Spleen (tissue), 11 donors: ENCODE measurements around the gene BAZ1B. TPM values are rescaled to one million over a fixed set of nuclear protein-coding genes. Genes with fewer than 3 reads are reported as not detected.
A peak's percentile ranks its signal among the peaks of the same experiment; 100 is the strongest.
"Not testable (repeated sequence)": the region's sequence is repeated elsewhere in the genome, so short reads cannot be mapped to it uniquely, and the experiment has no call there.

Experiments
- DNase-seq: peaks from one replicate; pipeline ENCODE4 v3.0.0-alpha.2; 2020
- H3K27ac ChIP-seq, 8 donors: fragments of 200-600 bp; sonication (generic) in 7 of 8; 1 replicate in 4 of 8; 2 replicates in 4 of 8; pipeline versions ENCODE4 v1.5.0 to v1.8.0; 2016 to 2021; ENCODE audit warnings: inconsistent platforms in 4 of 8, mild to moderate bottlenecking in 4 of 8, moderate library complexity in 1 of 8
- H3K27me3 ChIP-seq, 7 donors: fragments of 200-600 bp; sonication (generic) in 6 of 7; replicated peaks in 1 of 7; 1 replicate in 4 of 7; 2 replicates in 3 of 7; pipeline versions ENCODE4 v1.5.0 to v1.8.0; 2016 to 2021; ENCODE audit warnings: inconsistent platforms in 3 of 7, mild to moderate bottlenecking in 1 of 7
- H3K36me3 ChIP-seq, 6 donors: fragments of 200-600 bp; sonication (generic) in 5 of 6; 1 replicate in 4 of 6; 2 replicates in 2 of 6; pipeline versions ENCODE4 v1.5.0 to v1.8.0; 2016 to 2021; ENCODE audit warnings: inconsistent platforms in 2 of 6
- H3K4me1 ChIP-seq, 6 donors: fragments of 200-600 bp; sonication (generic) in 5 of 6; 1 replicate in 3 of 6; 2 replicates in 3 of 6; pipeline versions ENCODE4 v1.5.0 to v1.8.0; 2016 to 2021; ENCODE audit warnings: inconsistent platforms in 3 of 6
- H3K4me3 ChIP-seq, 8 donors: fragments of 200-600 bp; sonication (generic) in 7 of 8; 1 replicate in 4 of 8; 2 replicates in 4 of 8; pipeline versions ENCODE4 v1.5.0 to v1.8.0; 2016 to 2021; ENCODE audit warnings: inconsistent platforms in 4 of 8, mild to moderate bottlenecking in 4 of 8, moderate library complexity in 2 of 8
- H3K9me3 ChIP-seq, 8 donors: fragments of 200-600 bp; sonication (generic) in 7 of 8; 1 replicate in 4 of 8; 2 replicates in 4 of 8; pipeline versions ENCODE4 v1.5.0 to v1.8.0; 2016 to 2021; ENCODE audit warnings: inconsistent platforms in 4 of 8
- CTCF ChIP-seq, 11 experiments: fragments of 200-600 bp in 7 of 11; fragments of 450-650 bp in 4 of 11; sonication (generic) in 4 of 11; IDR thresholded peaks in 8 of 11; conservative IDR thresholded peaks in 3 of 11; 1 replicate in 7 of 11; 2 replicates in 4 of 11; pipeline versions ENCODE4 v1.4.0 to v1.8.0; 2016 to 2021; ENCODE audit warnings: antibody characterized with exemption in 11 of 11, inconsistent platforms in 4 of 11, mild to moderate bottlenecking in 1 of 11
- POLR2A ChIP-seq, 3 donors: fragments of 450-650 bp; IDR thresholded peaks; one replicate each; pipeline ENCODE4 v1.5.1; 2017; ENCODE audit warnings: antibody characterized with exemption in 3 of 3, mild to moderate bottlenecking in 1 of 3
- POLR2AphosphoS5 ChIP-seq, 3 donors: sonication (generic); formaldehyde crosslinking; IDR thresholded peaks; one replicate each; pipeline ENCODE4 v1.5.1; 2017; ENCODE audit warnings: antibody characterized with exemption in 3 of 3
- WGBS, 5 donors: extraction: QIAGEN DNeasy Blood & Tissue Kit in 3 of 5; methylation state at CpG; one replicate each; pipeline versions ENCODE4 v1.1.5 to v1.1.7; 2013 to 2018; 5-methylcytosine and 5-hydroxymethylcytosine counted together
- intact Hi-C: fragments of 100-400 bp; cut with DNase I; formaldehyde crosslinking; loops from one replicate; pipeline ENCODE4 v1.15.0; 2023; ENCODE audit warnings: low total_unique reads
- polyA plus RNA-seq, 3 donors: library from polyadenylated mRNA; stranded (reverse); fragments of 200-250 nt; gene quantifications; one replicate each; pipeline ENCODE4 v1.2.1, GENCODE V29; 2013
- total RNA-seq, 7 donors: library from RNA; depleted of rRNA in 3 of 7; stranded (reverse); fragments of >200 nt in 3 of 7; fragmentation: NEBNext Ultra II Directional in 4 of 7; extraction: Animal tissue kit (Norgen Biotek cat#: 25700) in 4 of 7; gene quantifications; one replicate each; pipeline versions ENCODE4 v1.1.0 to v1.2.1, GENCODE V29; 2016 to 2021
- donor health status: healthy with polysubstance abuse.
- donor health status: DM: no; HTN: no; CAD: no; lungs with moderate emphysema.
- donor health status: DM: no; HTN: no; CAD: no.
- donor health status: Bipolar disorder and iron deficiency.
- donor health status: healthy.
- donor health status: DM: no; HTN: no; CAD: no.
- donor health status: DM: yes; HTN: yes; CAD: no.

The BAZ1B gene
- total and polyA plus RNA-seq, 10 donors, result 9.2 to 61.4 (median 54.9) TPM

GRCh38 chr7:73399185-73400050, 122.7 kb downstream of the BAZ1B start:
- peak overlapping the region in 3 of 8 donors; percentile 3 to 61 (median 12) for H3K4me3 ChIP-seq
- WGBS, 5 donors, result 42 to 48% (median 45%) methylated on average over 19 of the region's 19 CpGs

GRCh38 chr7:73397521-73398281, 124.4 kb downstream of the BAZ1B start:
- no peaks in the 10 kb centered on the region for H3K4me1 ChIP-seq
- no peak for TF ChIP-seq CTCF (IDR thresholded peaks at IDR 0.05 in 8 of 11, conservative IDR thresholded peaks at IDR 0.05 in 3 of 11)
- TF ChIP-seq POLR2AphosphoS5 (IDR thresholded peaks at IDR 0.05), result no peak
- TF ChIP-seq POLR2A (IDR thresholded peaks at IDR 0.05), result no peak
- 31 to 52% (median 33%) methylated on average over 13 to 14 of the region's 14 CpGs for WGBS, 5 donors
- peaks cover 0 to 6% (median 0%) of the 10 kb centered on the region in 7 donors for H3K27me3 ChIP-seq
- intact Hi-C loops, result no loop called here
- peak overlapping the region in 1 of 8 donors; percentile 21 for H3K4me3 ChIP-seq
- H3K9me3 ChIP-seq, result no peaks in the 10 kb centered on the region
- DNase-seq, result no peak
- H3K36me3 ChIP-seq, result no peaks in the 10 kb centered on the region
- no peak overlapping the region for H3K27ac ChIP-seq

More at GRCh38 chr7:73399185-73400050, 122.7 kb downstream of the BAZ1B start:
- intact Hi-C loops, H3K4me1 ChIP-seq, H3K9me3 ChIP-seq, H3K27me3 ChIP-seq, H3K36me3 ChIP-seq: not testable (repeated sequence)
- peak; percentile 92 for DNase-seq
- H3K27ac ChIP-seq, result peak overlapping the region in 2 of 8 donors; percentile 2 to 45
- TF ChIP-seq POLR2AphosphoS5 (IDR thresholded peaks at IDR 0.05), result peak in 2 of 3 donors; percentile 46 to 56

GRCh38 chr7:73395538-73396503, 126.3 kb downstream of the BAZ1B start:
- H3K27me3 ChIP-seq, result peaks cover 0 to 6% (median 0%) of the 10 kb centered on the region in 7 donors
- H3K4me1 ChIP-seq, result no peaks in the 10 kb centered on the region
- peaks cover 0 to 9% (median 0%) of the 10 kb centered on the region in 8 donors for H3K9me3 ChIP-seq
- no peaks in the 10 kb centered on the region for H3K36me3 ChIP-seq
- WGBS, 5 donors, result 78 to 92% (median 85%) methylated on average over 17 to 21 of the region's 21 CpGs
- no peak overlapping the region for H3K27ac ChIP-seq
- DNase-seq, result no peak
- intact Hi-C loops, result no loop called here
- TF ChIP-seq POLR2AphosphoS5 (IDR thresholded peaks at IDR 0.05) (no peak), POLR2A (IDR thresholded peaks at IDR 0.05) (no peak), CTCF (IDR thresholded peaks at IDR 0.05 in 8 of 11, conservative IDR thresholded peaks at IDR 0.05 in 3 of 11) (no peak)
- no peak overlapping the region for H3K4me3 ChIP-seq

DNA sequence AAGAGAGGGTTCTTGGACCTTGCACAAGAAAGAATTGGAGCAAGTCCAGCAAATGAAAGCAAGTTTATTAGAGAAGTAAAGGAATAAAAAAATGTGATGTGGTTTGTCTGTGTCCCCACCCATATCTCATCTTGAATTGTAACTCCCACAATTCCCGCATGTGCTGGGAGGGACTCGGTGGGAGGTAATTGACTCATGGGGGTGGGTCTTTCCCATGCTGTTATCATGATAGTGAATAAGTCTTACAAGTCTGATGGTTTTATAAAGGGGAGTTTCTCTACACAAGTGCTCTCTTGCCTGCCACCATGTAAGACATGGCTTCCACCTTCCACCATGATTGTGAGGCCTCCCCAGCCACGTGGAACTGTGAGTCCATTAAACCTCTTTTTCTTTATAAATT, 127.7 kb downstream of the BAZ1B start:
- peaks cover 0 to 6% (median 0%) of the 10 kb centered on the region in 7 donors for H3K27me3 ChIP-seq
- TF ChIP-seq POLR2AphosphoS5 (IDR thresholded peaks at IDR 0.05), result no peak
- TF ChIP-seq CTCF (IDR thresholded peaks at IDR 0.05 in 8 of 11, conservative IDR thresholded peaks at IDR 0.05 in 3 of 11), result no peak
- no peak for TF ChIP-seq POLR2A (IDR thresholded peaks at IDR 0.05)
- H3K4me3 ChIP-seq, result no peak overlapping the region
- DNase-seq, result no peak
- intact Hi-C loops, result no loop called here
- no peak overlapping the region for H3K27ac ChIP-seq
- 59 to 82% (median 77%) methylated on average over 3 of the region's 3 CpGs for WGBS, 5 donors
- H3K36me3 ChIP-seq, result no peaks in the 10 kb centered on the region
- H3K4me1 ChIP-seq, result no peaks in the 10 kb centered on the region
- H3K9me3 ChIP-seq, result peaks cover 0 to 23% (median 9%) of the 10 kb centered on the region in 8 donors
